ENCODE data around the gene SQOR. TPM values are rescaled to one million over a fixed set of nuclear protein-coding genes. Genes with fewer than 3 reads are reported as not detected.

SQOR gene
- total RNA-seq, 1 experiment from 2014 or later, result 17.6 TPM

DNA sequence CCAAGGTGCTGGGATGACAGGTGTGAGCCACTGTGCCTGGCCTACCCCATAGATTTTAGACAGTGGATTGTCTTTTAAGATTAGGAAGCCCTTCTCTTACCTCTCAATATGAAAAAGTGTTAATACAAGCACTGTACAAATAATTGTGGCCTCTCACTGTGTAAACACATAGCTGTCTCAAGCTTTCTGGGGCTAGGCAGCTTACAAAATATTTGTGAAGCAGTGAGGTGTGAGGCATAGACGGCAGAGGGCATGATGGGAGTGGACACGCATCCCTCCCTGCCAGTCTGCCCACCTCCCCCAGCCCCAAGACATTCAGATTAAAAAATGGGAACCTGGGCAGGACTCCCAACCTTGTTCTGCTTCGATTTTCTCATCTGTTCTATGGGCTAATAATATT, 34.6 kb downstream of the SQOR start:
- ChIA-PET RAD21 (ENCODE audit: low non-redundant PET in 1 of 2, low total read pairs in 2 of 2, uncharacterized antibody in 2 of 2, unreplicated experiment in 2 of 2) (no interaction called here), POLR2A (no interaction called here), CTCF (interaction anchor here (1.5 kb wide), 1 partner anchor 9 kb away, joined by 3 read pairs; no protein-coding TSS in a partner anchor)
- Histone ChIP-seq H3K9me3 (ENCODE audit: control insufficient read depth in 1 of 2, insufficient read depth in 1 of 2, low read depth in 1 of 2, low read length in 2 of 2) (no peaks in the 10 kb centered on the region), H2AFZ (ENCODE audit: low read depth, low read length, poor library complexity, severe bottlenecking) (no peak overlapping the region), H3K27ac (ENCODE audit: low read depth, low read length) (no peak overlapping the region), H3K4me1 (ENCODE audit: control insufficient read depth in 1 of 2, insufficient read depth in 2 of 2, low read length in 2 of 2) (no peaks in the 10 kb centered on the region), H3K9ac (ENCODE audit: low read length) (no peak overlapping the region), H3K4me3 (replicated peaks in 1 of 2; ENCODE audit: low read depth in 1 of 2, low read length in 2 of 2) (no peak overlapping the region), H4K20me1 (ENCODE audit: insufficient read depth) (no peaks in the 10 kb centered on the region), H3K27me3 (ENCODE audit: insufficient read depth, low read length) (no peaks in the 10 kb centered on the region), H3K36me3 (ENCODE audit: control insufficient read depth in 1 of 2, insufficient read depth in 2 of 2, low read length in 2 of 2) (no peaks in the 10 kb centered on the region), H3K4me2 (ENCODE audit: low read length) (no peak overlapping the region), H3K79me2 (ENCODE audit: insufficient read depth, low read length) (no peaks in the 10 kb centered on the region), H3K9me2 (ENCODE audit: insufficient read depth) (no peaks in the 10 kb centered on the region)
- BruUV-seq (replicated peaks), result no TSS peak
- DNase-seq (ENCODE audit: low read depth, low spot score) (no peak), ATAC-seq (no peak)
- TF ChIP-seq TCF7L2 (IDR thresholded peaks at IDR 0.05; ENCODE audit: borderline replicate concordance, extremely low read depth, insufficient read depth, insufficient read length) (no peak), CEBPB (IDR thresholded peaks at IDR 0.05; ENCODE audit: low read depth) (no peak), FOSL1 (IDR thresholded peaks at IDR 0.05; ENCODE audit: low read depth) (no peak), MAX (IDR thresholded peaks at IDR 0.05) (no peak), ZBTB33 (IDR thresholded peaks at IDR 0.05; ENCODE audit: extremely low read depth, insufficient replicate concordance, low read length) (no peak), RAD21 (IDR thresholded peaks at IDR 0.05; ENCODE audit: low read depth) (no peak), POLR2AphosphoS5 (IDR thresholded peaks at IDR 0.05; ENCODE audit: low read depth, low read length) (no peak), REST (IDR thresholded peaks at IDR 0.05; ENCODE audit: low read depth) (no peak), POLR2A (IDR thresholded peaks at IDR 0.05; ENCODE audit: borderline replicate concordance, extremely low read depth, insufficient read depth, insufficient read length) (no peak), EGR1 (IDR thresholded peaks at IDR 0.05; ENCODE audit: low read depth) (no peak), EZH2 (IDR thresholded peaks at IDR 0.05) (no peak), EZH2phosphoT487 (IDR thresholded peaks at IDR 0.05; ENCODE audit: borderline replicate concordance) (no peak), CBX3 (IDR thresholded peaks at IDR 0.05; ENCODE audit: low read depth) (no peak), JUND (IDR thresholded peaks at IDR 0.05) (no peak), ATF3 (IDR thresholded peaks at IDR 0.05) (no peak), SIN3A (IDR thresholded peaks at IDR 0.05; ENCODE audit: low read depth) (no peak)
- intact Hi-C loops (cut with micrococcal nuclease), result no loop called here
